Heart left ventricle (tissue), 16 donors: ENCODE data around the gene BNIP5. TPM values are rescaled to one million over a fixed set of nuclear protein-coding genes. Genes with fewer than 3 reads are reported as not detected.

Experiments used
- ATAC-seq, 4 donors: fragments of 200-7000 bp; cut with Tn5 transposase; one replicate each; pipeline ENCODE4 v1.9.1; 2020 to 2022; ENCODE audit warnings: moderate library complexity in 4 of 4, mild to moderate bottlenecking in 3 of 4, moderate number of reproducible peaks in 1 of 4
- DNase-seq, 5 donors: peaks; one replicate each; pipeline ENCODE4 v3.0.0-alpha.2; 2020
- H3K27ac ChIP-seq, 12 donors: fragments of 200-600 bp; sonication (generic) in 4 of 12; one replicate each; pipeline versions ENCODE4 v1.5.0 to v1.8.0; 2016 to 2022; ENCODE audit warnings: mild to moderate bottlenecking in 2 of 12
- H3K27me3 ChIP-seq, 9 donors: fragments of 200-600 bp; sonication (generic) in 2 of 9; one replicate each; pipeline versions ENCODE4 v1.5.1 to v1.8.0; 2016 to 2022; ENCODE audit warnings: mild to moderate bottlenecking in 3 of 9
- H3K36me3 ChIP-seq, 9 donors: fragments of 200-600 bp; sonication (generic) in 2 of 9; one replicate each; pipeline versions ENCODE4 v1.5.0 to v1.8.0; 2018 to 2022; ENCODE audit warnings: mild to moderate bottlenecking in 2 of 9
- H3K4me1 ChIP-seq, 12 donors: fragments of 200-600 bp; sonication (generic) in 4 of 12; one replicate each; pipeline versions ENCODE4 v1.5.0 to v1.8.0; 2016 to 2022; ENCODE audit warnings: mild to moderate bottlenecking in 3 of 12
- H3K4me3 ChIP-seq, 12 donors: fragments of 200-600 bp; sonication (generic) in 4 of 12; one replicate each; pipeline versions ENCODE4 v1.5.0 to v1.8.0; 2017 to 2022; ENCODE audit warnings: mild to moderate bottlenecking in 9 of 12, moderate library complexity in 4 of 12
- H3K9me3 ChIP-seq, 12 donors: fragments of 200-600 bp; sonication (generic) in 4 of 12; one replicate each; pipeline versions ENCODE4 v1.5.0 to v1.8.0; 2016 to 2022; ENCODE audit warnings: mild to moderate bottlenecking in 1 of 12
- CTCF ChIP-seq, 12 donors: fragments of 200-600 bp; sonication (generic) in 4 of 12; IDR thresholded peaks; one replicate each; pipeline versions ENCODE4 v1.5.0 to v1.8.0; 2018 to 2022; ENCODE audit warnings: antibody characterized with exemption in 12 of 12, mild to moderate bottlenecking in 5 of 12
- POLR2A ChIP-seq, 2 donors: fragments of 450-650 bp; IDR thresholded peaks; one replicate each; pipeline ENCODE4 v1.6.1; 2017; ENCODE audit warnings: antibody characterized with exemption in 2 of 2, mild to moderate bottlenecking in 2 of 2, moderate library complexity in 2 of 2
- WGBS, 4 donors: extraction: QIAGEN DNeasy Blood & Tissue Kit in 2 of 4; methylation state at CpG; one replicate each; pipeline versions ENCODE4 v1.1.5 to v1.1.7; 2013 to 2018; 5-methylcytosine and 5-hydroxymethylcytosine counted together
- intact Hi-C, 10 donors: fragments of 100-400 bp; cut with DNase I; formaldehyde crosslinking; loops; one replicate each; pipeline versions ENCODE4 v1.11.1 to v1.14.2; 2022
- polyA plus RNA-seq, 2 donors: library from polyadenylated mRNA; stranded (reverse); fragments of 200-250 nt; gene quantifications; one replicate each; pipeline ENCODE4 v1.2.3, GENCODE V29; 2013
- total RNA-seq, 9 donors: library from RNA; depleted of rRNA in 2 of 9; stranded (reverse); fragments of >200 nt in 2 of 9; fragmentation: NEBNext Ultra II Directional in 3 of 9; extraction: Animal tissue kit (Norgen Biotek cat#: 25700) in 3 of 9; gene quantifications; one replicate each; pipeline versions ENCODE4 v1.1.0 to v1.2.4, GENCODE V29; 2016 to 2023
- donor health status: ischemic (EF 13 %, LVEDD 7.1; RV severe dilation, severe dysfunction).
- donor health status: healthy with polysubstance abuse.
- donor health status: DM: no; HTN: yes; CAD: no.
- donor health status: DM: no; HTN: no; CAD: no.
- donor health status: ischemic (EF 25% LVEDD 6.9; RV normal size, moderate dysfunction).
- donor health status: ischemic (EF 25% LVEDD 5.7; RV mildly dilated, moderate dysfunction).
- donor health status: healthy.
- donor health status: DM: yes; HTN: yes; CAD: no.
- donor health status: ischemic (EF 35%, LVEDD 5.7; RV mildly dilated, moderate dysfunction).
- donor health status: nonischemic (EF 11% LVEDD 7.7; RV severe dilation, severe dysfunction).
- donor health status: DM: yes; HTN: yes; CAD: no.
- donor health status: PGD.
- donor health status: ischemic (EF 29% LVEDD 5.4; RV normal size, mild dysfunction).
- donor health status: nonischemic (EF 23%, LVEDD 6.1; RV moderate dilation, normal function).

Gene BNIP5
- total and polyA plus RNA-seq, 11 donors: not detected

- Histone ChIP-seq H3K9me3 (no peaks in the 10 kb centered on the region), H3K4me1 (peaks cover 0 to 16% (median 9%) of the 10 kb centered on the region in 12 donors), H3K4me3 (no peak overlapping the region), H3K27ac (no peak overlapping the region), H3K27me3 (peaks cover 0 to 49% (median 5%) of the 10 kb centered on the region in 9 donors), H3K36me3 (no peaks in the 10 kb centered on the region)
- intact Hi-C loops: no loop called here
- ATAC-seq: no peak
- DNase-seq: no peak
- TF ChIP-seq POLR2A (IDR thresholded peaks at IDR 0.05): no peak
- no peak for TF ChIP-seq CTCF (IDR thresholded peaks at IDR 0.05)
- 50 to 67% (median 63%) methylated on average over 14 of the region's 14 CpGs for WGBS, 4 donors
These were observed 6.8 kb downstream of the BNIP5 start for GRCh38 chr6:36329798-36330291.

GRCh38 chr6:36328600-36328999, 8.1 kb downstream of the BNIP5 start:
- no peak overlapping the region for H3K4me3 ChIP-seq
- DNase-seq (no peak), ATAC-seq (no peak)
- no peaks in the 10 kb centered on the region for H3K9me3 ChIP-seq
- TF ChIP-seq POLR2A (IDR thresholded peaks at IDR 0.05): no peak
- no peak for TF ChIP-seq CTCF (IDR thresholded peaks at IDR 0.05)
- peaks cover 0 to 39% (median 5%) of the 10 kb centered on the region in 9 donors for H3K27me3 ChIP-seq
- H3K36me3 ChIP-seq: no peaks in the 10 kb centered on the region
- intact Hi-C loops: no loop called here
- H3K4me1 ChIP-seq: peaks cover 0 to 4% (median 0%) of the 10 kb centered on the region in 12 donors
- no peak overlapping the region for H3K27ac ChIP-seq
- 83 to 92% (median 89%) methylated on average over 7 of the region's 7 CpGs for WGBS, 4 donors

- no peaks in the 10 kb centered on the region for H3K4me1 ChIP-seq
- peaks cover 0 to 36% (median 5%) of the 10 kb centered on the region in 9 donors for H3K27me3 ChIP-seq
- H3K36me3 ChIP-seq: no peaks in the 10 kb centered on the region
- ATAC-seq (no peak), DNase-seq (no peak)
- intact Hi-C loops: no loop called here
- TF ChIP-seq POLR2A (IDR thresholded peaks at IDR 0.05) (no peak), CTCF (IDR thresholded peaks at IDR 0.05) (no peak)
- H3K9me3 ChIP-seq: no peaks in the 10 kb centered on the region
- no peak overlapping the region for H3K27ac ChIP-seq
- H3K4me3 ChIP-seq: no peak overlapping the region
These were observed 8.8 kb downstream of the BNIP5 start for GRCh38 chr6:36327919-36328236.

- intact Hi-C loops: no loop called here
- Histone ChIP-seq H3K9me3 (no peaks in the 10 kb centered on the region), H3K4me1 (no peaks in the 10 kb centered on the region), H3K27ac (no peak overlapping the region), H3K4me3 (no peak overlapping the region), H3K36me3 (no peaks in the 10 kb centered on the region), H3K27me3 (peaks cover 0 to 32% (median 5%) of the 10 kb centered on the region in 9 donors)
- no peak for TF ChIP-seq POLR2A (IDR thresholded peaks at IDR 0.05)
- TF ChIP-seq CTCF (IDR thresholded peaks at IDR 0.05): no peak
- 42 to 52% (median 47%) methylated on average over 6 of the region's 6 CpGs for WGBS, 4 donors
- DNase-seq: no peak
- ATAC-seq: no peak
These were observed 9.3 kb downstream of the BNIP5 start for GRCh38 chr6:36327226-36327918.
